ENCODE measurements around the gene DYDC1. TPM values are rescaled to one million over a fixed set of nuclear protein-coding genes. Genes with fewer than 3 reads are reported as not detected.

The DYDC1 gene
- total and polyA plus RNA-seq, 4 donors: 0.23 TPM; not detected in 3

DNA sequence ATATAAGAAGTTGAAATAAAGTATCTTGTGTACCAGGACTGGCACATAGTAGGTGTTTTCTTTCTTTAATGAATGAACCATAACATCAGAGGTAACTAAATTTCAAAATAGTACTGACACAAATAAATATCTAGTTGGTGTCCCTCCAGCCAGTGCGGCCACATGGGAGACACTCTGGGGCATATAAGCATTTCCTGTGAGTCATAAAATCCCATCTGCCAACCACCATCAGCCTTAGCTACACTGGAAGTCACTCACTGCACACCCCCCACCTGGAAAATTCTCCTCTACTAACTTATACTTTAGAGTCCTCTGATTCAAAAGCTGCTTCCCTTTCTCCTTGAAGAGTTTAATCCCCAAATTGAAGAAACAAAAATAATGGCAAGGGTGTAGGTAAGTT is 32.5 kb downstream of the DYDC1 start:
- H3K27me3 ChIP-seq (ENCODE audit: control insufficient read depth in 4 of 4, insufficient read depth in 4 of 4, low read length in 3 of 4): no peaks in the 10 kb centered on the region
- WGBS: 18% methylated on average over 1 of the region's 1 CpG
- no peak overlapping the region for H3K9ac ChIP-seq (ENCODE audit: low read depth in 1 of 2, low read length in 2 of 2)
- peak overlapping the region; percentile 71 to 77 for H3K27ac ChIP-seq (ENCODE audit: low read depth in 1 of 2, low read length in 2 of 2)
- H3K4me1 ChIP-seq (ENCODE audit: control insufficient read depth in 4 of 4, insufficient read depth in 4 of 4, low read length in 3 of 4): peaks cover 2 to 47% (median 38%) of the 10 kb centered on the region in 4 donors
- H3K9me3 ChIP-seq (ENCODE audit: control insufficient read depth in 4 of 4, low read length in 3 of 4): no peaks in the 10 kb centered on the region
- no peak for DNase-seq (ENCODE audit: low spot score)
- TF ChIP-seq FOXA2 (IDR thresholded peaks at IDR 0.05): no peak
- TF ChIP-seq, protein P1, sequence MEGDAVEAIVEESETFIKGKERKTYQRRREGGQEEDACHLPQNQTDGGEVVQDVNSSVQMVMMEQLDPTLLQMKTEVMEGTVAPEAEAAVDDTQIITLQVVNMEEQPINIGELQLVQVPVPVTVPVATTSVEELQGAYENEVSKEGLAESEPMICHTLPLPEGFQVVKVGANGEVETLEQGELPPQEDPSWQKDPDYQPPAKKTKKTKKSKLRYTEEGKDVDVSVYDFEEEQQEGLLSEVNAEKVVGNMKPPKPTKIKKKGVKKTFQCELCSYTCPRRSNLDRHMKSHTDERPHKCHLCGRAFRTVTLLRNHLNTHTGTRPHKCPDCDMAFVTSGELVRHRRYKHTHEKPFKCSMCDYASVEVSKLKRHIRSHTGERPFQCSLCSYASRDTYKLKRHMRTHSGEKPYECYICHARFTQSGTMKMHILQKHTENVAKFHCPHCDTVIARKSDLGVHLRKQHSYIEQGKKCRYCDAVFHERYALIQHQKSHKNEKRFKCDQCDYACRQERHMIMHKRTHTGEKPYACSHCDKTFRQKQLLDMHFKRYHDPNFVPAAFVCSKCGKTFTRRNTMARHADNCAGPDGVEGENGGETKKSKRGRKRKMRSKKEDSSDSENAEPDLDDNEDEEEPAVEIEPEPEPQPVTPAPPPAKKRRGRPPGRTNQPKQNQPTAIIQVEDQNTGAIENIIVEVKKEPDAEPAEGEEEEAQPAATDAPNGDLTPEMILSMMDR (IDR thresholded peaks at IDR 0.05; ENCODE audit: low read depth, low read length, missing input control): no peak
- no peak for TF ChIP-seq YY1 (IDR thresholded peaks at IDR 0.05)
- TF ChIP-seq HNF4A (conservative IDR thresholded peaks at IDR 0.05): no peak
- no peak for TF ChIP-seq RXRA (IDR thresholded peaks at IDR 0.05)
- no peak for TF ChIP-seq HNF4G (IDR thresholded peaks at IDR 0.05)
- TF ChIP-seq, protein P2, sequence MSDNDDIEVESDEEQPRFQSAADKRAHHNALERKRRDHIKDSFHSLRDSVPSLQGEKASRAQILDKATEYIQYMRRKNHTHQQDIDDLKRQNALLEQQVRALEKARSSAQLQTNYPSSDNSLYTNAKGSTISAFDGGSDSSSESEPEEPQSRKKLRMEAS (IDR thresholded peaks at IDR 0.05): no peak
- TF ChIP-seq FOXA1 (IDR thresholded peaks at IDR 0.05): no peak
- TF ChIP-seq, protein P3, sequence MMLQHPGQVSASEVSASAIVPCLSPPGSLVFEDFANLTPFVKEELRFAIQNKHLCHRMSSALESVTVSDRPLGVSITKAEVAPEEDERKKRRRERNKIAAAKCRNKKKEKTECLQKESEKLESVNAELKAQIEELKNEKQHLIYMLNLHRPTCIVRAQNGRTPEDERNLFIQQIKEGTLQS (IDR thresholded peaks at IDR 0.05): no peak
- TF ChIP-seq EGR1 (IDR thresholded peaks at IDR 0.05; ENCODE audit: low read depth in 2 of 2): no peak
- TF ChIP-seq SP1 (IDR thresholded peaks at IDR 0.05): no peak
- TF ChIP-seq RAD21 (IDR thresholded peaks at IDR 0.05): no peak
- TF ChIP-seq TAF1 (conservative IDR thresholded peaks at IDR 0.05): no peak
- H3K36me3 ChIP-seq (ENCODE audit: control insufficient read depth in 4 of 4, insufficient read depth in 3 of 4, low read depth in 1 of 4, low read length in 3 of 4): no peaks in the 10 kb centered on the region
- no peak overlapping the region for H3K4me3 ChIP-seq (ENCODE audit: low read depth in 1 of 3, low read length in 3 of 3)

DNA sequence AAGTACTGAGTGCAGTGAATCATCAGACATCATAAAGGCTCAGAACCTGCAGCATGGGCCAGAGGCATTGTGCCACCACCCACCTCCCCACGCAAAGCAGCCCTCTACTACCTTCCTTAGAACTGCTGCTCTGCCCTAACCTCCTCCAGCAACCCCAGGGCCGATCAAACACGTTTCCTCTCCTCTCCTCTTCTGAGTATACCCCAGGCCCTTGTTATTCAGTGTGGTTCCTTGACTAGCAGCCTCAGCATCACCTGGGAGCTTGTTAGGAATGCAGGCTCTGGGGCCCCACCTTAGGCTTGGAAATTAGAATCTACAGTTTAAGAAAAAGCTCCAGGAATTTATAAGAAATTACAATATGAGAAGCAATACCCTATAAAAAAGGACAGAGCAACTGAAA is 33.2 kb downstream of the DYDC1 start:
- H3K9me3 ChIP-seq (ENCODE audit: control insufficient read depth in 4 of 4, low read length in 3 of 4): no peaks in the 10 kb centered on the region
- H3K27me3 ChIP-seq (ENCODE audit: control insufficient read depth in 4 of 4, insufficient read depth in 4 of 4, low read length in 3 of 4): no peaks in the 10 kb centered on the region
- H3K4me1 ChIP-seq (ENCODE audit: control insufficient read depth in 4 of 4, insufficient read depth in 4 of 4, low read length in 3 of 4): peaks cover 2 to 50% (median 39%) of the 10 kb centered on the region in 4 donors
- H3K9ac ChIP-seq (ENCODE audit: low read depth in 1 of 2, low read length in 2 of 2): no peak overlapping the region
- WGBS: 83% methylated on average over 3 of the region's 3 CpGs
- no peak for TF ChIP-seq SP1 (IDR thresholded peaks at IDR 0.05)
- TF ChIP-seq, protein P4, sequence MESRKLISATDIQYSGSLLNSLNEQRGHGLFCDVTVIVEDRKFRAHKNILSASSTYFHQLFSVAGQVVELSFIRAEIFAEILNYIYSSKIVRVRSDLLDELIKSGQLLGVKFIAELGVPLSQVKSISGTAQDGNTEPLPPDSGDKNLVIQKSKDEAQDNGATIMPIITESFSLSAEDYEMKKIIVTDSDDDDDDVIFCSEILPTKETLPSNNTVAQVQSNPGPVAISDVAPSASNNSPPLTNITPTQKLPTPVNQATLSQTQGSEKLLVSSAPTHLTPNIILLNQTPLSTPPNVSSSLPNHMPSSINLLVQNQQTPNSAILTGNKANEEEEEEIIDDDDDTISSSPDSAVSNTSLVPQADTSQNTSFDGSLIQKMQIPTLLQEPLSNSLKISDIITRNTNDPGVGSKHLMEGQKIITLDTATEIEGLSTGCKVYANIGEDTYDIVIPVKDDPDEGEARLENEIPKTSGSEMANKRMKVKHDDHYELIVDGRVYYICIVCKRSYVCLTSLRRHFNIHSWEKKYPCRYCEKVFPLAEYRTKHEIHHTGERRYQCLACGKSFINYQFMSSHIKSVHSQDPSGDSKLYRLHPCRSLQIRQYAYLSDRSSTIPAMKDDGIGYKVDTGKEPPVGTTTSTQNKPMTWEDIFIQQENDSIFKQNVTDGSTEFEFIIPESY (IDR thresholded peaks at IDR 0.05): no peak
- no peak for TF ChIP-seq RXRA (IDR thresholded peaks at IDR 0.05)
- TF ChIP-seq, protein P2 (IDR thresholded peaks at IDR 0.05): no peak
- no peak for TF ChIP-seq YY1 (IDR thresholded peaks at IDR 0.05)
- TF ChIP-seq FOXA1 (IDR thresholded peaks at IDR 0.05): no peak
- TF ChIP-seq, protein P1 (IDR thresholded peaks at IDR 0.05; ENCODE audit: low read depth, low read length, missing input control): no peak
- TF ChIP-seq HNF4G (IDR thresholded peaks at IDR 0.05): no peak
- TF ChIP-seq RAD21 (IDR thresholded peaks at IDR 0.05): no peak
- TF ChIP-seq TAF1 (conservative IDR thresholded peaks at IDR 0.05): no peak
- TF ChIP-seq HNF4A (conservative IDR thresholded peaks at IDR 0.05): no peak
- TF ChIP-seq EGR1 (IDR thresholded peaks at IDR 0.05; ENCODE audit: low read depth in 2 of 2): no peak
- TF ChIP-seq, protein P5, sequence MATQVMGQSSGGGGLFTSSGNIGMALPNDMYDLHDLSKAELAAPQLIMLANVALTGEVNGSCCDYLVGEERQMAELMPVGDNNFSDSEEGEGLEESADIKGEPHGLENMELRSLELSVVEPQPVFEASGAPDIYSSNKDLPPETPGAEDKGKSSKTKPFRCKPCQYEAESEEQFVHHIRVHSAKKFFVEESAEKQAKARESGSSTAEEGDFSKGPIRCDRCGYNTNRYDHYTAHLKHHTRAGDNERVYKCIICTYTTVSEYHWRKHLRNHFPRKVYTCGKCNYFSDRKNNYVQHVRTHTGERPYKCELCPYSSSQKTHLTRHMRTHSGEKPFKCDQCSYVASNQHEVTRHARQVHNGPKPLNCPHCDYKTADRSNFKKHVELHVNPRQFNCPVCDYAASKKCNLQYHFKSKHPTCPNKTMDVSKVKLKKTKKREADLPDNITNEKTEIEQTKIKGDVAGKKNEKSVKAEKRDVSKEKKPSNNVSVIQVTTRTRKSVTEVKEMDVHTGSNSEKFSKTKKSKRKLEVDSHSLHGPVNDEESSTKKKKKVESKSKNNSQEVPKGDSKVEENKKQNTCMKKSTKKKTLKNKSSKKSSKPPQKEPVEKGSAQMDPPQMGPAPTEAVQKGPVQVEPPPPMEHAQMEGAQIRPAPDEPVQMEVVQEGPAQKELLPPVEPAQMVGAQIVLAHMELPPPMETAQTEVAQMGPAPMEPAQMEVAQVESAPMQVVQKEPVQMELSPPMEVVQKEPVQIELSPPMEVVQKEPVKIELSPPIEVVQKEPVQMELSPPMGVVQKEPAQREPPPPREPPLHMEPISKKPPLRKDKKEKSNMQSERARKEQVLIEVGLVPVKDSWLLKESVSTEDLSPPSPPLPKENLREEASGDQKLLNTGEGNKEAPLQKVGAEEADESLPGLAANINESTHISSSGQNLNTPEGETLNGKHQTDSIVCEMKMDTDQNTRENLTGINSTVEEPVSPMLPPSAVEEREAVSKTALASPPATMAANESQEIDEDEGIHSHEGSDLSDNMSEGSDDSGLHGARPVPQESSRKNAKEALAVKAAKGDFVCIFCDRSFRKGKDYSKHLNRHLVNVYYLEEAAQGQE (IDR thresholded peaks at IDR 0.05): no peak
- H3K4me3 ChIP-seq (ENCODE audit: low read depth in 1 of 3, low read length in 3 of 3): no peak overlapping the region
- peak overlapping the region; percentile 71 to 77 for H3K27ac ChIP-seq (ENCODE audit: low read depth in 1 of 2, low read length in 2 of 2)
- no peaks in the 10 kb centered on the region for H3K36me3 ChIP-seq (ENCODE audit: control insufficient read depth in 4 of 4, insufficient read depth in 3 of 4, low read depth in 1 of 4, low read length in 3 of 4)
- no peak for DNase-seq (ENCODE audit: low spot score)
